GM18868 (cell line): ENCODE results near the gene CALHM6.

Experiments used
- ATAC-seq: cut with Tn5 transposase; IDR thresholded peaks from one replicate; pipeline ENCODE4 v1.9.1; 2021; ENCODE audit warnings: mild to moderate bottlenecking, moderate library complexity; ENCODE audit not compliant: unreplicated experiment

The CALHM6 gene

DNA sequence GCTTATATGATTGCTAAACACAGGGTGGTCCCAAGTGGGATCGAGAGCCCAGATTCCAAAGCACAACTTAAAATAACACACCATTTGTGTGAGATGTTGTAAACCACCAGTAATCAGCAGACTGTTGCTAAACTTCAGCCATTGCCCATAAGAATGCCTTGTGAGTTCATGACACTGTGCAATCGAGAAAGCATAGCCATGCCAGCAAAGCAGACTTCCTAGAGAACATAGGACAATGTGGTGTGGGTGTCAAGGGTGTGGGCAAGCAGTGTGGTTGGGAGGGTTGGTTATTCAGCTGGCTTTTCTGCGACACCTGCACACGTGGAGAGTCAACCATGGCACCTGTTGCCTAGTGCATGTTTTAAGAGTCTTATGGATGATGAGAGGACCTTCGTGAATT lies 16.1 kb upstream of the CALHM6 start:
- no peak for ATAC-seq

- ATAC-seq = no peak
These were observed 14.8 kb upstream of the CALHM6 start for GRCh38 chr6:116446399-116446798.

DNA sequence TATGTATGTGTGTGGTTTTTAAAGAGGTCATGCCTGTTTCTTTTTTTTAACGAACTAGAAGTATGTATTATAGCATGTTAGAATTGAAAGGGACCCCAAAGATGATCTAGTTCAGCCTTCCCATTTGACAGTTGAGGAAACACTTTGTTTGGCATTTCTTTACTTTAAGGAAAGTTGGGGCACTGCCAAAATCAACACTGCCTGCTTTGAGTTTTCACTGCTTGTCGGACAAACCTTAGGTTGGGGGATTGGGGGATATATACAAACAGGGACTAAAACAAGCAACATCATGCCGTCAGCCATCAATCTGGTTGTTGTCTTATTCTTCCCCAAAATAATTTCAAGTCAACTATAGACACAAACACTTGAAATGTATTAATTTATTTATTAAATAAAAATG lies 14.1 kb upstream of the CALHM6 start:
- no peak for ATAC-seq

DNA sequence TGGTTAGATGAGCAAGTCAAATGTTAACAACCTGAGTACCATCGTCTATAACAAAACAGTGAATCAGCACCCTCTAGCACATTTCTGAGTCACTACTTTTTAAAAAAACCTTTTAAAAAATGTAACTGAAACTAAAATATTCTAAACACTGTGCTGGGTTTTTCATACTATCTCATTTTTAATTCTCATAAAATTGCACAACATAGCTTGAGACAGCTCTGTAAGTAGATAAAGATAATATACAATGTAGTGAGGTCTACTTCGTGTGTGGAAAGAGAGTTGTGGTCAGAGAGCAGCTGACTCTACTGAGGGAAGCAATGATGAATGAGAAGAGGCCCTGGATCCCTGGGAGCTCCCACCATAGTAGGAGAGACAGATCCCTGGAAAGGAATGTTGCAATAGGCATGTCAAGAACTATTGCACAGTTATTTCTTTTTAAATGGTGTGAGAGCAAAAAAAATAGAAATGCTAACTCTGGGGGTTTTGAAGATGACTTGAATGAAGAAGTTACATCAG lies 13.6 kb upstream of the CALHM6 start:
- no peak for ATAC-seq

- no peak for ATAC-seq
These were observed 11.6 kb upstream of the CALHM6 start for GRCh38 chr6:116449565-116449964.

GRCh38 chr6:116450185-116450710 lies 10.9 kb upstream of the CALHM6 start:
- ATAC-seq = no peak

DNA sequence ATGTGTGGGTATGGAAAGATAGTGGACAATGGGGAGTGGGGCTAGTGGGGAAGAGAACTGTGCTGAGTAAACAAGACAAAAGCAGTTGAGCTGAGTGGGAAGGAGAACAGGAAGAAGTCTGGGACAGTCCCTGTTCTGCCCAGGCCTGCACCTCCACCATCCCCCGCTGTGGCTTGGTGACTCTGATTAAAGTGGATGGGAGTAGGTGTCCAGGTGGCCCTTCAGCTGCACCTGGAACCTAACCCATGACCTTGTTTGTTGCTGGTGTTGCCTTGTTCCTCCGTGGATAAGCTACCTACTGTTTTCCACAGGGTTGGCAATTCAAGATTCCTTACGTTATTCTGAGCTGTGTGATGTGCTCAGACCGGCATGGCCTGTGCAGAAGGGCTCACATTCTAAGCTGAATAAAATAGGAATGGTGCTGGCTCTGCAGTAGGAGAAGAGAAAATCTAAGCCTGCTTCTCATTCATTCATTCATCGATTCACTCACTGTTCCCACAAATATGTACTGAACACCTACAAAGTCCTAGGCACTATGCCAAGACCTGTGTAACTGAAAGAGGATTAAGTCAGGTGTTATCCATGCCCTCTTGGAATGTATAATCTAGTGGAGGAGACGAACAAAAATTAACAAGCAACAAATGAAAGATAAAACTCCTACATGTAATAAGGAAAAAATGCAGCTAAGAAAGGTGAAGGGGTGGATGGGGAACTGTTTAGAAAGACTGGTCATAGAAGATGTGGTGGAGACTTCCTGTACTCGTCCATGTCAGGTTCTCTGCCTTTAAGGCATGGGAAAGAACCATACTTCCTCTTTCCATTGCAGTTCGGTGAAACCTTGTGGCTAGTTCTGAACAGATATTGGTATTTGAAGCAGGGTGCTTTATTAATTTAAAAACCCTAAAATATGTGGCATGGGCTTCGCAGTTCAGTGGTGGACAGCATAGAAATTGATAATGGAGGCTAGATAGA lies 10.1 kb upstream of the CALHM6 start:
- peak; percentile 90 for ATAC-seq

DNA sequence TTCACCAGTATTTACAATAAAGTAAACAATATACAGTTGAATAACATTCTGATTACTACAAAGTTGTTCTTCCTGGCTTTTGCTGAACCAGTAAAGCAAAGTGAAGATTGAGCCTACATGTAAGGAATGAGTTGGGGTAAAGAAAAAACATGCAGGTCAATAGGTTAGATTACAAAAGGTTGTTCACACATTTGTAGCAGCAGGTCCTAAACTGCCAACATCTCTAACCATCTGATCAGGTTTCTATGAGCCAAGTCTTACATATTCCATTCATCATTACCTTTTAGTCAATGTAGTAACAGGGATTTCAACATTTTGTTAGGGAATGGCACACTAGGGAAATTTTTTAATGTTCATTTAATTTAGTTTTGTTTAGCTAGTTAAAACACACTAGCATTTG lies 9.3 kb upstream of the CALHM6 start:
- ATAC-seq = no peak

DNA sequence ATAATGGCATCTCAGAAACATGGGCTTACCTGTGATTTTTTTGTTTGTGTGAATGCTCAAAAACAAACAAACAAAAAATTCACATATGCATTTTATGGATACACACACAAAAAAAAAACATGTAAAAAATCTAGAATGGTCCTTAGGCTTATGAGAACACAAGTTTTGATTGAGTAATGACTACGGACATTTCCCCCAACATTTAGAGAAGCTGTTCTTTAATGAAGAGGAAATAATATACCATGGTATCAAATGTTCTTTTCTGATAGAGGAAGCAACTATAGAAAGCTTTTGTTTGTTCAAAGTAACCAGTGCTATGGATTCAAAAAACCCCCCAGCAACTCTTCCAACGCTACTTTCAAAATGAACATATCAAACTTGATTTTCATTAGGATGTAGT lies 8.6 kb upstream of the CALHM6 start:
- ATAC-seq = no peak

- ATAC-seq = no peak
These were observed 5.1 kb upstream of the CALHM6 start for GRCh38 chr6:116456106-116456505.

GRCh38 chr6:116456927-116457326 lies 4.2 kb upstream of the CALHM6 start:
- no peak for ATAC-seq

GRCh38 chr6:116458264-116458663 lies 2.9 kb upstream of the CALHM6 start:
- no peak for ATAC-seq

GRCh38 chr6:116459927-116460326 lies 1.2 kb upstream of the CALHM6 start:
- ATAC-seq = no peak

DNA sequence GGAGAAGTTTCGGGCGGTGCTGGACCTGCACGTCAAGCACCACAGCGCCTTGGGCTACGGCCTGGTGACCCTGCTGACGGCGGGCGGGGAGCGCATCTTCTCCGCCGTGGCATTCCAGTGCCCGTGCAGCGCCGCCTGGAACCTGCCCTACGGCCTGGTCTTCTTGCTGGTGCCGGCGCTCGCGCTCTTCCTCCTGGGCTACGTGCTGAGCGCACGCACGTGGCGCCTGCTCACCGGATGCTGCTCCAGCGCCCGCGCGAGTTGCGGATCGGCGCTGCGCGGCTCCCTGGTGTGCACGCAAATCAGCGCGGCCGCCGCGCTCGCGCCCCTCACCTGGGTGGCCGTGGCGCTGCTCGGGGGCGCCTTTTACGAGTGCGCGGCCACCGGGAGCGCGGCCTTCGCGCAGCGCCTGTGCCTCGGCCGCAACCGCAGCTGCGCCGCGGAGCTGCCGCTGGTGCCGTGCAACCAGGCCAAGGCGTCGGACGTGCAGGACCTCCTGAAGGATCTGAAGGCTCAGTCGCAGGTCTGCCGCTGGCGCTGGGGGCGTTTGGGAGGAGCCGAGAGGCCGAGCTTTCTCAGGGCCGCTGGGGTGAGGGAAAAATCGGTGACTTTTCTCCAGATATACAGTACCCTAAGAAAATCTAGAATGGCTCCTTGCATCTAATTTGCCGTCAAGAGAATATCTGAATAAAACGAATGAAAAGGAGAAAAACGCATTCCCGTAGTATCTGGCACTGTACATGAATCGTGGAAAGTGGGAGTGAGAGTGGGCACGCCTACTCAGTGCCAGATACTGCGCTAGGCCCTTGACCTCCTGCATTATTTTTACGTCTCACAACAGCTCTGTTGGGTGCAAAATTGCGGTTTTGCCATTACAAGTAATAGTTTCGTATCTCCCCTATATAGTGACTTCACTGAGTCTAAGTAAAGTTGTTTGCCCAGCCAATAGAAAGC lies 1.0 kb downstream of the CALHM6 start:
- peak; percentile 70 for ATAC-seq

GRCh38 chr6:116463301-116463700 lies 2.1 kb downstream of the CALHM6 start:
- no peak for ATAC-seq

GRCh38 chr6:116465246-116465645 lies 4.1 kb downstream of the CALHM6 start:
- ATAC-seq = peak; percentile 37

DNA sequence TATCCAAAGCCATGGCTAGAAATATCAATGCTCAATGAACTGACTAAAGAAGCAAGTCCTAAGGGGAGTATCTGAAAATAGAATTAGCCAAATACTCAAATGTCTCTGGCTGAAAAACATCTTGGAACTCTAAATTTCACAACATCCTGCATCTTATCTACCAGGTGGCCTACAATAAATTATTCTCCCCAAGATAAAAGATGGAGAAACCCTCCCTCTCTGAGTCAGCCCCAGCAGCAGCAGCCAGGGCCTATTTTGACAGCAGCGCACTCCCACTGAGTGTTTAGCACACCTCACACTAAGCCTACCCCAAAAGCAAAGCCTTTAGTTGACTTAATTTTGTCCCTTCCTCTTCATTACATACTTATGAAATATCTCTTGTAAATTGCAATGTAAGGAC lies 5.9 kb downstream of the CALHM6 start:
- no peak for ATAC-seq

GRCh38 chr6:116467514-116467913 lies 6.3 kb downstream of the CALHM6 start:
- ATAC-seq = no peak

DNA sequence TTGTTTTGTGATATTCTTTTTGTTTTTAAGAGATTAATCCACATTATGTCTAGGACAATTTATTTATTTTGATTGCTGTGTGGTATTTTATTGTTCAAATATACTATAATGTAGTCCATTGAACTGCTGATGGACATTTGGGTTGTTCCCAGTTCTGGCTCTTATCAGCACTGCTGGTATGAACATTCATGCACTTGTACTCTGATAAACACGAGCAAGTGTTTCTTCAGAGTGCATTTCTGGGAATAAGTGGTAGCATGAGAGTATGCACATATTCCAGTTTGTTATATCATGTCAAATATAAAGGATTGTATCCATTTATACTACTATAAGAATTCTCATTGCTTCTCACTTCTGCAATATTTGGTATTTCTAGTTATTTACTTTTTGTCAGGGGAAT lies 7.1 kb downstream of the CALHM6 start:
- ATAC-seq = no peak

DNA sequence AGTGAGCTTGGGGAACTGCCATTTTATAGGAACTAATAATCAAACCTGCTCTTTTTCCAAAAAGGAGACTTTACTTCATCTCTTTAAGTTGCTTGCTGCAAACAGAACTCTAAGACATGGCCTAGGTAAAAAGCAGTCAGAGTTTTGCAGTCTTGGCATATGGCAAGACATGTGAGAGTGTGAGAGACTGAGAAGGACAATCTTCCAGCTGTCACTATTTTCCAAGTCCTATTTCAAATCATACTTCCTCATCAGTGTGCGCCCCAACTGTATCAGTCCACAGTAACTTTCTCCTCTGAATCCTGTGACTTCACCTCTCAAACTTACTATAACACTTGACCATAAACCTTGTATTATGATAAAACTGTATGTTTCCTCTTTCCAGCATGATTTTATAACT lies 10.4 kb downstream of the CALHM6 start:
- no peak for ATAC-seq

DNA sequence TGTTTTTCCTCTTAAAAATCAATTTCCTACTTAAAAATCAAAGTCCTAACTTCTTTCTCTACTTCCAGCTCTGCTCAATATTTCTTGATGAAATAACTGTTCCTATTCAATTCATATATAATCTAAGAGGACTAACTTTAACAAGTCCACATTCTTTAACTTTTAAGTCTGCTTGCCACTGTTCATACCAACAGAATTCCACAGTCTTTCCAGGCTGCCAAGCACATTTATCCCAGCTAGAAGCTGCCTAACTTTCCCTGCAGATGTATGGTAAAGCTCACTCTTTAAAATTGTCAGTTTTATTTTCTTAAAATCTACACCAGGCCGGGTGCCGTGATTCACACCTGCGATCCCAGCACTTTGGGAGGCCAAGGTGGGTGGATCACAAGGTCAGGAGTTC lies 11.5 kb downstream of the CALHM6 start:
- ATAC-seq = no peak
